Brain microvascular endothelial cell (primary cell): ENCODE measurements around the gene PBX1.

Source experiments
- DNase-seq: peaks from one replicate; pipeline ENCODE4 v3.0.0-alpha.2; 2020
- H3K27ac ChIP-seq: fragments of 250-450 bp; sonication (Bioruptor Pico); 2 replicates; pipeline ENCODE4 v1.5.1; 2020; ENCODE audit warnings: mild to moderate bottlenecking, moderate library complexity
- H3K27me3 ChIP-seq: fragments of 250-450 bp; sonication (Bioruptor Pico); replicated peaks from 2 replicates; pipeline ENCODE4 v1.5.1; 2020; ENCODE audit warnings: mild to moderate bottlenecking
- H3K36me3 ChIP-seq: fragments of 250-450 bp; sonication (Bioruptor Pico); replicated peaks from 2 replicates; pipeline ENCODE4 v1.5.1; 2020; ENCODE audit warnings: mild to moderate bottlenecking
- H3K4me3 ChIP-seq: 2 replicates; pipeline ENCODE4 v1.5.1; 2011; ENCODE audit warnings: low read depth, mild to moderate bottlenecking, control low read depth, low read length, moderate library complexity
- in situ Hi-C: cut with HindIII; loops from 2 replicates; pipeline ENCODE4 v1.10.0; 2017; ENCODE audit warnings: low sequenced_read_pairs, low pct_ligation_motif_present
- TF ChIP-seq, protein P1 (sequence below): IDR thresholded peaks from 2 replicates; pipeline ENCODE4 v1.5.1; 2011; ENCODE audit warnings: low read depth, mild to moderate bottlenecking, moderate library complexity, low read length, control low read depth, inconsistent platforms; ENCODE audit errors: missing control alignments

Gene PBX1

DNA sequence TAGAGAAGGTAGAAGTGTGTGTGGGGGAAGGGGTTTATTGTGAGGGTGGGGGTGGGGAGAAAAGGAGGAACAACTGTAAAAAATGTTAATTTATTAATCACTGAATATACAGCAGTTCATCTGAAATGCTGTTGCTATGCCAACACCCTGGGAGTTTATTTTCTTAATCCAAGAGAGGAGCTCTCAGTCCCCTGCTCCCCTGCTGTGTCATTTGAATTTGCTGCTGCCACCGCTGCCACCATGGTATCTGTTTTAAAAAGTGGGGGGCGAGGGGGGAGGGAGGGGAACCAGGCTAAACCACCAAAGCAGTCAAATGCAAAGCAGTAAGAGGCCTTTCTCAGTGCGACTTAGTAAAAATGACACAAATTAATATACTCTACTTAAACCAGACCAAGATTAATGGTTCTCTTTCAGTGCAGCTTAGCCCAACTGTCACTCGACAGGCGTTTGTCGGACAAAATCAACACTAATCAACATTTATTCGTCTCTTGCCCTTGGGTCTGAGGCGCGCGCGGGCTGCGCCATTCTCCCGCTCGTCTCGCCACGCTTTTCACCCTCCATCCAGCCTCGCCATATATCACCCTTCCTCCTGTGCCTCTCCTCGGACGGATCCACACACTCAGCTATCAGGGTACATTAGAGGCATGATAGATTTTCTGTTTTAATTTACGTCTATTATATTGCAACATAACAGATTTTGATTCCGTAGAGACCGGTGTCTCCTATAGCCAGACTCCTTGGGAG, 76.2 kb downstream of the PBX1 start:
- H3K27me3 ChIP-seq, result no peaks in the 10 kb centered on the region
- in situ Hi-C loops, result loop anchor here (25.0 kb wide), 1 partner anchor 152 kb away; no protein-coding TSS in a partner anchor
- no peak for DNase-seq
- H3K36me3 ChIP-seq, result no peaks in the 10 kb centered on the region
- TF ChIP-seq, protein P1, sequence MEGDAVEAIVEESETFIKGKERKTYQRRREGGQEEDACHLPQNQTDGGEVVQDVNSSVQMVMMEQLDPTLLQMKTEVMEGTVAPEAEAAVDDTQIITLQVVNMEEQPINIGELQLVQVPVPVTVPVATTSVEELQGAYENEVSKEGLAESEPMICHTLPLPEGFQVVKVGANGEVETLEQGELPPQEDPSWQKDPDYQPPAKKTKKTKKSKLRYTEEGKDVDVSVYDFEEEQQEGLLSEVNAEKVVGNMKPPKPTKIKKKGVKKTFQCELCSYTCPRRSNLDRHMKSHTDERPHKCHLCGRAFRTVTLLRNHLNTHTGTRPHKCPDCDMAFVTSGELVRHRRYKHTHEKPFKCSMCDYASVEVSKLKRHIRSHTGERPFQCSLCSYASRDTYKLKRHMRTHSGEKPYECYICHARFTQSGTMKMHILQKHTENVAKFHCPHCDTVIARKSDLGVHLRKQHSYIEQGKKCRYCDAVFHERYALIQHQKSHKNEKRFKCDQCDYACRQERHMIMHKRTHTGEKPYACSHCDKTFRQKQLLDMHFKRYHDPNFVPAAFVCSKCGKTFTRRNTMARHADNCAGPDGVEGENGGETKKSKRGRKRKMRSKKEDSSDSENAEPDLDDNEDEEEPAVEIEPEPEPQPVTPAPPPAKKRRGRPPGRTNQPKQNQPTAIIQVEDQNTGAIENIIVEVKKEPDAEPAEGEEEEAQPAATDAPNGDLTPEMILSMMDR, result no peak
- no peak overlapping the region for H3K27ac ChIP-seq
- no peak overlapping the region for H3K4me3 ChIP-seq

GRCh38 chr1:164635803-164636731, 77.1 kb downstream of the PBX1 start:
- TF ChIP-seq, protein P1, result no peak
- in situ Hi-C loops, result loop anchor here (25.0 kb wide), 1 partner anchor 151 kb away; no protein-coding TSS in a partner anchor

GRCh38 chr1:164636757-164637156, 77.8 kb downstream of the PBX1 start:
- TF ChIP-seq, protein P1, result no peak
- Histone ChIP-seq H3K27me3 (no peaks in the 10 kb centered on the region), H3K4me3 (no peak overlapping the region), H3K36me3 (no peaks in the 10 kb centered on the region), H3K27ac (no peak overlapping the region)
- in situ Hi-C loops, result loop anchor here (25.0 kb wide), 1 partner anchor 151 kb away; no protein-coding TSS in a partner anchor
- no peak for DNase-seq

More at GRCh38 chr1:164635803-164636731, 77.1 kb downstream of the PBX1 start:
- no peaks in the 10 kb centered on the region for H3K36me3 ChIP-seq
- no peaks in the 10 kb centered on the region for H3K27me3 ChIP-seq
- no peak overlapping the region for H3K4me3 ChIP-seq
- no peak for DNase-seq
- no peak overlapping the region for H3K27ac ChIP-seq

DNA sequence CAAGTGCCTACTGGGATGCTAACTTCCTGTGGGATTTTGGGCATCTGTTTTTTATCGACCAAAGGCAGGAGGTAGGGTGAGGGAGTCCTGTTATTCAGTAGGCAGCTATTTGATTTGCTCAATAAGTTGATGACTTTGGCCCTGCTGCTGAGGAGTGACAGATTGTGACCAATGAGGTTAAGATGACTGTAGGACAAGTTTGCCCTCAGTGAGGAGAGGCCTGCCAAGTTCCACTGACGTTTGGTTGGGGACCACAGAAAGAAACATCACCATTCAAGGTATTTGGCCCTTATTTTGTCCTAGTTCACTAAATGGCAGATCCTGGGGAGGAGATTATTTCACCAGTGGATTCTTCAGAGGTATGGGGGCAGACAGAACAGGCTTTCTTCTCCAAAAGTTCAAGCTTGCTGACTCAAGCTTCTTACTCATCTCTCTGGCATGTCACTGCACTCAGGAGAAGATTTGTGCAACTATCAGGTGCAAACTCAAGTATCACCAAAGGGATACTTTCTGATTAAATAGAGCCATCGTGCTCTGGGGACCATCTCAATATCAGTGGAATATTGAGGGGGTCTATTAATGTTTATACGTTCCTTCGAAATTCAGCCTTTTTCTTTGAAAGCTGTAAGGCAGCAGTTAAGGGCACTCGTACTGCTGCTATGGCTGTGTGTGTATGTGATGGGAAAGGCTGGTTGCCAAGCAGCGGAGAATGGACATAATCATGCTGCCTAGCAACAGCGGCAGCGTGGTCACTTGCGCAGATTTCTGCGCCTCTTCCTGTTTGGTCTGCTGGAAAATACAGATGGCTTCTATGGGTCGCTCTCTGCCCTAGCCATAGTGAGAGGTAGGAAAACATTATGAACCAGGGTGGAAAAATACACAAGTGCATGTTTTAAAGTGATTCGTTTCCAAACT, 78.7 kb downstream of the PBX1 start:
- TF ChIP-seq, protein P1, result no peak
- Histone ChIP-seq H3K27me3 (no peaks in the 10 kb centered on the region), H3K4me3 (no peak overlapping the region), H3K36me3 (no peaks in the 10 kb centered on the region), H3K27ac (peak overlapping the region; percentile 4)
- DNase-seq, result peak; percentile 72
- in situ Hi-C loops, result loop anchor here (25.0 kb wide), 1 partner anchor 150 kb away; no protein-coding TSS in a partner anchor
